Peyer's patch (tissue), 4 donors: ENCODE results near the gene SHANK1. TPM values are rescaled to one million over a fixed set of nuclear protein-coding genes. Genes with fewer than 3 reads are reported as not detected.

Experiments
- DNase-seq, 3 donors: peaks; one replicate each; pipeline ENCODE4 v3.0.0-alpha.2; 2017 to 2019
- H3K27ac ChIP-seq, 4 donors: fragments of 200-600 bp; sonication (generic); one replicate each; pipeline ENCODE4 v1.5.1; 2016 to 2019
- H3K27me3 ChIP-seq, 2 donors: fragments of 200-600 bp; sonication (generic); one replicate each; pipeline ENCODE4 v1.5.1; 2019
- H3K36me3 ChIP-seq, 3 donors: fragments of 200-600 bp; sonication (generic); one replicate each; pipeline ENCODE4 v1.5.1; 2016 to 2019
- H3K4me1 ChIP-seq, 4 donors: fragments of 200-600 bp; sonication (generic); one replicate each; pipeline ENCODE4 v1.5.1; 2016 to 2019
- H3K4me3 ChIP-seq, 4 donors: fragments of 200-600 bp; sonication (generic); 1 replicate in 3 of 4; 2 replicates in 1 of 4; pipeline ENCODE4 v1.5.1; 2016 to 2019; ENCODE audit warnings: mild to moderate bottlenecking in 1 of 4
- H3K9me3 ChIP-seq, 4 donors: fragments of 200-600 bp; sonication (generic); one replicate each; pipeline ENCODE4 v1.5.1; 2016 to 2019; ENCODE audit warnings: mild to moderate bottlenecking in 1 of 4
- POLR2A ChIP-seq, 2 donors: fragments of 450-650 bp; IDR thresholded peaks; one replicate each; pipeline ENCODE4 v1.5.1; 2017; ENCODE audit warnings: antibody characterized with exemption in 2 of 2, mild to moderate bottlenecking in 2 of 2, moderate library complexity in 2 of 2
- total RNA-seq, 4 donors: library from RNA; depleted of rRNA; stranded (reverse); fragments of >200 nt; gene quantifications; one replicate each; pipeline ENCODE4 v1.1.0, GENCODE V29; 2016
- TF ChIP-seq, protein P1 (sequence below), 6 experiments: fragments of 450-650 bp in 4 of 6; fragments of 200-600 bp in 2 of 6; sonication (generic) in 1 of 6; IDR thresholded peaks; one replicate each; pipeline ENCODE4 v1.5.1; 2017 to 2019; ENCODE audit warnings: antibody characterized with exemption in 6 of 6, mild to moderate bottlenecking in 3 of 6, moderate library complexity in 1 of 6

Gene SHANK1
- total RNA-seq, 4 donors from 2014 or later, result 0.83 to 1.3 TPM; not detected in 2

DNA sequence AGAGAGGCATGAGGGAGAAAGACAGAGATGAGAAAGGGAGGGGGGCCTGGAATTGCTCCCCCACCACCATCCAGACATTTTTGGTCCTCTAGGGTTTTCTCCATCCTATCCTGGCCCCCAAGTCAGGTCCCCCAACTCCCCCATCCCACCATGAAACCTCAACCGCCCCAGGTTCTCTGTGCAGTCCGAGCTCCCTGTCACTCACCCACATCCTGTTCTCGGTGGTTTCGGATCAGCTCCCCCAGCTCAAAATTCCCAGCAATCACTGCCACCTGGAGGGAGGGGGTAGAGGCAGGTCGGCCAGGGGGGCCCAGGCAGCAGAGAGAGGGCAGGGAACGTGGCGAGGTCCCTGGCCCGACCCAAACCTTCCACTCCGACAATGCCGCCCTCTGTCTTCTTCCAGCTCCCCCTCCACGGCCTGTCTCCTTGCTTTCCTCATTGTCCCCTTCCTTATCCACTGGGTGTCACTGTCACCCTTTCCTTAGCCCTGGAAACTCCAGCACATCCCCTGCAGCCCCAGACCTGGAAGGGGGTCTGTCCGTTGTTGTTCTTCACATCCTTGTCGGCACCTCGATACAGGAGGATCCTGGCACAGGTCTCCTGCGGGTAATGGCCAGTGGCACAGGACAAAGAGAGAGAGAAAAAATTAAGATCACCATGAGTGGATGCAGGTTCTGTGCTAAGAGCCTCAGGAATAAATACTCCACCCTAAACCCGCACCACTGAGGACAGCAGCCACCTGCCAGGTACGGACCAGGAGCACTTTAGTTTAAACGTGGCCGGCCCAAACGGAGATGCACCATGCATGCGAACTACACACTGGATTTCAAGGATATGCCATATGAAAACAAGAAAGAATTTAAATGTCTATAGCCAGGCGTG, 15.4 kb downstream of the SHANK1 start:
- TF ChIP-seq POLR2A (IDR thresholded peaks at IDR 0.05), result no peak
- TF ChIP-seq, protein P1, sequence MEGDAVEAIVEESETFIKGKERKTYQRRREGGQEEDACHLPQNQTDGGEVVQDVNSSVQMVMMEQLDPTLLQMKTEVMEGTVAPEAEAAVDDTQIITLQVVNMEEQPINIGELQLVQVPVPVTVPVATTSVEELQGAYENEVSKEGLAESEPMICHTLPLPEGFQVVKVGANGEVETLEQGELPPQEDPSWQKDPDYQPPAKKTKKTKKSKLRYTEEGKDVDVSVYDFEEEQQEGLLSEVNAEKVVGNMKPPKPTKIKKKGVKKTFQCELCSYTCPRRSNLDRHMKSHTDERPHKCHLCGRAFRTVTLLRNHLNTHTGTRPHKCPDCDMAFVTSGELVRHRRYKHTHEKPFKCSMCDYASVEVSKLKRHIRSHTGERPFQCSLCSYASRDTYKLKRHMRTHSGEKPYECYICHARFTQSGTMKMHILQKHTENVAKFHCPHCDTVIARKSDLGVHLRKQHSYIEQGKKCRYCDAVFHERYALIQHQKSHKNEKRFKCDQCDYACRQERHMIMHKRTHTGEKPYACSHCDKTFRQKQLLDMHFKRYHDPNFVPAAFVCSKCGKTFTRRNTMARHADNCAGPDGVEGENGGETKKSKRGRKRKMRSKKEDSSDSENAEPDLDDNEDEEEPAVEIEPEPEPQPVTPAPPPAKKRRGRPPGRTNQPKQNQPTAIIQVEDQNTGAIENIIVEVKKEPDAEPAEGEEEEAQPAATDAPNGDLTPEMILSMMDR (IDR thresholded peaks at IDR 0.05), result no peak
- Histone ChIP-seq H3K27ac (no peak overlapping the region), H3K36me3 (no peaks in the 10 kb centered on the region), H3K4me3 (no peak overlapping the region), H3K4me1 (no peaks in the 10 kb centered on the region), H3K9me3 (no peaks in the 10 kb centered on the region), H3K27me3 (no peaks in the 10 kb centered on the region)
- no peak for DNase-seq

DNA sequence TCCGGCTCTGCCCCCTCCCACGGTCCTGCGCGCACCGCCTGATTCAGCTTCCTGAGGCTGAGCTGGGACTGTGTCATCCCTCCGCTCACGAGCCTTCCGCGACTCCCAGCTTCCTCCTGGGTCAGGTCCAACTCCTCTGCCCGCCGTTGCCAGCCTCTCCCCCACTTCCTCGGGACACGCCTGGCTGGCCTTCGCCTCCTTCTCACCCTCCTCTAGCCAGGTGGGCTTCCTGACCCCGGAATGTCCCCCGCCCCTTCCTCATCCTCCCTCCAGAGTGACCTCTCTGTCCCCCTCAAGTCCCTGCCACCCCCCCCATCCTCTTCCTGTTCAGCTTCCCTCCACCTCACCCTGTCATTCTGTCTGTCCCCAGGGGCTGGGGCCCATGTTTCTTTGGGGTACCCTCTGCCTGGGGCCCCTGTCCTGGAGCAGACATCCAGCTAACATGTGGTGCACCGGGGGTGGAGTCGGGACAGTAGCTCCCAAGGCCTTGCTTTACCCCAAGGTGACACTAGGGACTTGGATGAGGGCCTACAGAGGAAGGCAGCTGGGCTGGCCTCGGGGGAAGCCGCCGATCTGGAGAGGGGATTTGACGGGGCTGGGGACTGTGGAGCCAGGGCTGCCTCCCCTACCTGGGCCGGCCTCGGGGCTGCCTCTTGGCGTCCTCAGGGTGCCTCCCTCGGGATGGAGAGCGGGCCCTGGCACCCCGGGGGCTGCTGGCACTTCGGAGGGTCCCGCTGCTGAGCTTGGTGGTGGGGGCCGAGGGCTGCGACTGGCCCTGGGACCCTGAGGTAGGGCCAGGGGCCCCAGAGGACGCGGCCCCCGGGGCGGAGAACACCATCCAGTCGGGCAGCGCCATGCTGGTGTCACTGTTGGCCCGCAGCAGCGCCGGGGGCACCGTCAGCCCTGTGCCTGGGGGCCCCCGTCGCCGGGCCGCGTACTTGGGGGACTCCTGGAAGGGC, 16.5 kb downstream of the SHANK1 start:
- TF ChIP-seq POLR2A (IDR thresholded peaks at IDR 0.05), result no peak
- TF ChIP-seq, protein P1 (IDR thresholded peaks at IDR 0.05), result no peak
- Histone ChIP-seq H3K4me1 (no peaks in the 10 kb centered on the region), H3K36me3 (no peaks in the 10 kb centered on the region), H3K27me3 (no peaks in the 10 kb centered on the region), H3K9me3 (no peaks in the 10 kb centered on the region), H3K27ac (no peak overlapping the region), H3K4me3 (no peak overlapping the region)
- DNase-seq, result no peak

DNA sequence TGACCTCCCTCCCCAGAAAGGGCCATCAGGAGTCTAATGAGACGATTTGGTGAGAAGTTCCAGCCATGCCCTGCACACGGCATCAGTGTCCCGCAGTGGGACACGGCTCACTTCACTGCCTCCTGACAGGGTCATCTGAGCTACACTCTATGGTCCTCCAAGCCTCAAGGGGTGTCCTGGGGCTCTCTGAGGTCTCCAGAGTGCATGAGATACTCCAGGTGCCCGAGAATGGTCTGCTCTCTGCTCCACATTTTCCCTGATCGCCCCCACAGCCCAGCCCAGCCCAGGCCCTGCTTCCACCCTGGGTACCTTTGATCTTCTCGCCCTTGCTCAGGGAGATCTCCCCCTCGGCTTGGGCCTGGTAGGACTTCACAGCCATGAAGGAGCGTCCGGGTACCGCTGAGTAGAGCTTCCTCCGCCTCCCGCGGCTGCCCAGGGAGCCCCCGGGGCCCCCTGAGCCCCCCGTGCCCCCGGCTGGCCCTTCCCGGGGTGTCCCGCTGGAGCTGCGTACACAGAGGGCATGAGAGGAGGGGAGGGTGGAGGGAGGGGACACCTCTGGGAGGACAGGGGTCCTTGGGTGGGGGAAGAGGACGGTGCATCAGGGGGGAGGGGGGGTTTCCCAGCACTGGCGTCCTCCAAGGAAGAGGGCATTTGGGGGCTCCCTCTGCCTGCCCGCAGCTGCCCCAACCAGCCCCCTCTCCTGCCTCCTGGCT, 17.3 kb downstream of the SHANK1 start:
- H3K4me1 ChIP-seq, result no peaks in the 10 kb centered on the region
- no peak overlapping the region for H3K4me3 ChIP-seq
- TF ChIP-seq POLR2A (IDR thresholded peaks at IDR 0.05), result no peak
- TF ChIP-seq, protein P1 (IDR thresholded peaks at IDR 0.05), result no peak
- H3K9me3 ChIP-seq, result no peaks in the 10 kb centered on the region
- no peaks in the 10 kb centered on the region for H3K27me3 ChIP-seq
- no peak for DNase-seq
- H3K27ac ChIP-seq, result no peak overlapping the region
- H3K36me3 ChIP-seq, result no peaks in the 10 kb centered on the region

DNA sequence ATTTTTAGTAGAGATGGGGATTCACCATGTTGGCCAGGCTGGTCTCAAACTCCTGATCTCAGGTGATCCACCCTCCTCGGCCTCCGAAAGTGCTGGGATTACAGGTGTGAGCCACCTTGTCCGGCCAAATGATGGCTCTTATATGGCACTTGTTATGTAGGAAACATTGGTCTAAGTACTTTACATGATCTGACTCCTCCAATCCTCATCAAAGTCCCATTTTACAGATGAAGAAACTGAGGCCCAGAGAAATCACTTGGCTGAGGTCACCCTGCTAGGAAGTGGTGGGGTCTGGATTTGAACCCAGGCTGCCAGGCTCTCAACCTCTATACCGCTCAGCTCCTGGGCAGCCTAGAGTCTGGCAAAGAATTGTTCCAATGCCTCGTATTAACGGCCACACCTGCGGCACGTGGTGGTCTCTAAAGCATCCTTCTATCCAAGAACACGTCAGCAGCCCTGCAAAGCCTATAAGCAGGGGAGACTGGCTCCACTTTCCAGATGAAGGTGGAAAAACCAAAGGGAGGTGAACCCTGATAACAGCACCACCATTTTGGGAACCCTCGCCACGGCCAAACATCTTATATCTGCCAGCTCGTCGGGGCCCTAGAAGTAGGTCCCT, 18.1 kb downstream of the SHANK1 start:
- TF ChIP-seq POLR2A (IDR thresholded peaks at IDR 0.05), result no peak
- TF ChIP-seq, protein P1 (IDR thresholded peaks at IDR 0.05), result no peak
- no peak overlapping the region for H3K27ac ChIP-seq
- no peaks in the 10 kb centered on the region for H3K9me3 ChIP-seq
- no peaks in the 10 kb centered on the region for H3K36me3 ChIP-seq
- no peaks in the 10 kb centered on the region for H3K27me3 ChIP-seq
- DNase-seq, result no peak
- H3K4me1 ChIP-seq, result no peaks in the 10 kb centered on the region
- no peak overlapping the region for H3K4me3 ChIP-seq
